MCF 10A (cell line): ENCODE results near the gene UBP1. TPM values are rescaled to one million over a fixed set of nuclear protein-coding genes. Genes with fewer than 3 reads are reported as not detected.

Source experiments
- BruUV-seq: library from RNA; stranded (reverse); fragments of 400-500 nt; replicated peaks from 2 replicates; lab custom pipeline; 2021; lab: Mats Ljungman, UMichigan
- CTCF ChIA-PET: fragments of 300-600 bp; sonication (Branson Sonifier 250); formaldehyde crosslinking; extraction: SDS; loops from one replicate; lab custom pipeline; 2021; ENCODE audit warnings: antibody characterized with exemption, inconsistent platforms; lab: Yijun Ruan, JAX
- POLR2A ChIA-PET: fragments of 300-600, 350-650 bp; sonication (Branson Sonifier 250); formaldehyde crosslinking; extraction: SDS; loops from one replicate; lab custom pipeline; 2020; ENCODE audit warnings: antibody characterized with exemption, inconsistent platforms; lab: Yijun Ruan, JAX
- DNase-seq: peaks from one replicate; pipeline ENCODE4 v3.0.0-alpha.2; 2018; ENCODE audit not compliant: unreplicated experiment
- H3K27ac Mint-ChIP-seq: one replicate; pipeline ENCODE4 v1.8.0; 2022; ENCODE audit warnings: mild to moderate bottlenecking, low read depth, mixed read lengths; ENCODE audit not compliant: unreplicated experiment
- H3K27me3 Mint-ChIP-seq: one replicate; pipeline ENCODE4 v1.8.0; 2022; ENCODE audit warnings: mixed read lengths; ENCODE audit not compliant: insufficient read depth, unreplicated experiment
- H3K36me3 Mint-ChIP-seq: one replicate; pipeline ENCODE4 v1.8.0; 2022; ENCODE audit warnings: mild to moderate bottlenecking, moderate library complexity, mixed read lengths; ENCODE audit not compliant: insufficient read depth, unreplicated experiment
- H3K4me1 Mint-ChIP-seq: one replicate; pipeline ENCODE4 v1.8.0; 2022; ENCODE audit warnings: mixed read lengths; ENCODE audit not compliant: insufficient read depth, unreplicated experiment
- H3K4me3 Mint-ChIP-seq: one replicate; pipeline ENCODE4 v1.8.0; 2022; ENCODE audit warnings: mild to moderate bottlenecking, moderate library complexity, mixed read lengths; ENCODE audit not compliant: unreplicated experiment
- H3K9me3 Mint-ChIP-seq: one replicate; pipeline ENCODE4 v1.8.0; 2022; ENCODE audit warnings: mixed read lengths; ENCODE audit not compliant: unreplicated experiment
- intact Hi-C: fragments of 100-400 bp; cut with micrococcal nuclease; formaldehyde crosslinking; loops from 2 replicates; pipeline ENCODE4 v1.14.1; 2022
- total RNA-seq: library from RNA; stranded (reverse); gene quantifications from 2 replicates; pipeline ENCODE4 v1.2.3, GENCODE V29; 2022
- TF ChIP-seq, protein P1 (sequence below): fragments of 200-600 bp; IDR thresholded peaks from one replicate; pipeline ENCODE4 v1.8.0; 2022; ENCODE audit warnings: antibody characterized with exemption, mild to moderate bottlenecking; ENCODE audit not compliant: unreplicated experiment

The UBP1 gene
- total RNA-seq, 1 experiment from 2014 or later: 72.6 TPM

DNA sequence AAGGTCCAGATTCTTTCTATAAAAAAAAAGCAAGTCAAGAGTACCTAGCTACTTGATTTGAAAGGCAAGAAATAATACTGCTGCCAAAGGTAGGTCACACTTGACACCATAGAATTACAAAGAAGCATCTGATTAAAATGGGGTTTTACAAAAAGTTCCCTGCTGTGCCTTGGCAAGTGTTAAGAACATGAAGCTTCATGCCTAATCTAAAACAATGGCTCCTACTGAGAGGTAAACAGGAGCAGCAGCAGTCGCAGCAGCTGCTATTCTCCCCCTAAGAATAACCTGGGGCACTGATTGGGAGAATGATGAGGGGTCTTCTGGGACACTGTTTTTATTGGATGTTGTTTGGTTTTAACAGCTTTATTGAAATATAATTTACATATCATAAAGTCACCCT, 14.1 kb downstream of the UBP1 start:
- DNase-seq: no peak
- Mint-ChIP-seq H3K27me3 (no peaks in the 10 kb centered on the region), H3K9me3 (no peaks in the 10 kb centered on the region), H3K4me1 (peaks cover 46% of the 10 kb centered on the region), H3K4me3 (no peak overlapping the region), H3K27ac (peak overlapping the region; percentile 62), H3K36me3 (peaks cover 21% of the 10 kb centered on the region)
- TF ChIP-seq, protein P1, sequence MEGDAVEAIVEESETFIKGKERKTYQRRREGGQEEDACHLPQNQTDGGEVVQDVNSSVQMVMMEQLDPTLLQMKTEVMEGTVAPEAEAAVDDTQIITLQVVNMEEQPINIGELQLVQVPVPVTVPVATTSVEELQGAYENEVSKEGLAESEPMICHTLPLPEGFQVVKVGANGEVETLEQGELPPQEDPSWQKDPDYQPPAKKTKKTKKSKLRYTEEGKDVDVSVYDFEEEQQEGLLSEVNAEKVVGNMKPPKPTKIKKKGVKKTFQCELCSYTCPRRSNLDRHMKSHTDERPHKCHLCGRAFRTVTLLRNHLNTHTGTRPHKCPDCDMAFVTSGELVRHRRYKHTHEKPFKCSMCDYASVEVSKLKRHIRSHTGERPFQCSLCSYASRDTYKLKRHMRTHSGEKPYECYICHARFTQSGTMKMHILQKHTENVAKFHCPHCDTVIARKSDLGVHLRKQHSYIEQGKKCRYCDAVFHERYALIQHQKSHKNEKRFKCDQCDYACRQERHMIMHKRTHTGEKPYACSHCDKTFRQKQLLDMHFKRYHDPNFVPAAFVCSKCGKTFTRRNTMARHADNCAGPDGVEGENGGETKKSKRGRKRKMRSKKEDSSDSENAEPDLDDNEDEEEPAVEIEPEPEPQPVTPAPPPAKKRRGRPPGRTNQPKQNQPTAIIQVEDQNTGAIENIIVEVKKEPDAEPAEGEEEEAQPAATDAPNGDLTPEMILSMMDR: no peak
- BruUV-seq: no TSS peak
- intact Hi-C loops: no loop called here
- CTCF ChIA-PET: no interaction called here
- POLR2A ChIA-PET: interaction anchor here (7.1 kb wide), 1 partner anchor 13 kb away, joined by 135 read pairs; the partner anchor contains the start of gene UBP1

DNA sequence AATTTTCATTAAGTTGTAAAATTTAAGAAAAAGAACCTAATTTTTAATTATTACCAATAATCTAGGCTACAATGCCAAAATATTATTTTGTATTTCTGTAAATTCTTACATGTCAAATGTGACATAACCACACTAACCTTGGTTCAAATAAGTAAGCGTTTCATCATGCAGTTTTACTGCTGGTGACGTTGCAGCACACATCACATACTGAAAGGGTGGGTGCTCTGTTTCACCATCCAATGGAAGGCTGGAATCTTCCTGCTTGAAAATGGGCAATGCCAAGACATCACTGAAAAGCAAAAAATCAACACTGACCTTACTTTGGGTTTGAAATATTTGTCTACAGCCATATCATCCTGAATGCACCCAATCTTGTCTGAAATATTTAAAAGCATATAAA, 14.8 kb downstream of the UBP1 start:
- H3K4me1 Mint-ChIP-seq: peaks cover 40% of the 10 kb centered on the region
- H3K27me3 Mint-ChIP-seq: no peaks in the 10 kb centered on the region
- no peak for DNase-seq
- no peak overlapping the region for H3K4me3 Mint-ChIP-seq
- intact Hi-C loops: no loop called here
- ChIA-PET CTCF (no interaction called here), POLR2A (interaction anchor here (7.1 kb wide), 1 partner anchor 14 kb away, joined by 135 read pairs; the partner anchor contains the start of gene UBP1)
- H3K9me3 Mint-ChIP-seq: no peaks in the 10 kb centered on the region
- TF ChIP-seq, protein P1: no peak
- no peak overlapping the region for H3K27ac Mint-ChIP-seq
- peaks cover 26% of the 10 kb centered on the region for H3K36me3 Mint-ChIP-seq
- BruUV-seq: no TSS peak

DNA sequence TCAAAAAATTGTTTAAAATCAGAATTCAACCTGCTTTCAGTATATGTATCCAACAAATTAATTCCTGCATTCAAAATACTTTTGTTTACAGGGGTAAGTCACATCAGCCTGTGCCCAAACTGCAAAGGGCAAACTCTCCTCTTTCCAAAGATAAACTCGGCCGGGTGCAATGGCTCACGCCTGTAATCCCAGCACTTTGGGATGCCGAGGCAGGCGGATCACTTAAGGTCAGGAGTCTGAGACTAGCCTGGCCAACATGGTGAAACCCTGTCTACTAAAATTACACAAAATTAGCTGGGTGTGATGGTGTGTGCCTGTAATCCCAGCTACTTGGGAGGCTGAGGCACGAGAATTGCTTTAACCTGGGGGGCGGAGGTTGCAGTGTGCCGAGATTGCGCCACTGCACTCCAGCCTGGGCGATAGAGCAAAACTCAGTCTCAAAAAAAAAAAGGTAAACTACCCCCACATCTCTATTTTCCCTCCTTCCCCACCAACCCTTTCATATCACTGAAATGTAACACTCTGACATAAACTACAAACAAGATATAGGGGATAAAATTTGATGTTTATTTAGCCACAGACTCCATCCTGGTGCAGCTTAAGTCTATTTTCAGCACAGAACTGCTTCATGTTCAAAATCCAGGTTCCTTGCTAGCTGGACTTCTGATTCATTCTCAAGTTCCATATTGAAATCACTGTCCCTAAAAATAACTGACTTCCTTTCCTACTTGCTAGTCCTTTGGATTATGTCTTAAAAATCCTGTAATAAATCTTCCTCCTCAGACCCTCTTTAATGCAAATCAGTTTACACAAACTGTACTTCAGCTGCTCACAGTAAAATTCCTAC, 15.4 kb downstream of the UBP1 start:
- ChIA-PET POLR2A (interaction anchor here (7.1 kb wide), 1 partner anchor 14 kb away, joined by 135 read pairs; the partner anchor contains the start of gene UBP1), CTCF (no interaction called here)
- H3K27ac Mint-ChIP-seq: no peak overlapping the region
- peaks cover 33% of the 10 kb centered on the region for H3K36me3 Mint-ChIP-seq
- H3K27me3 Mint-ChIP-seq: no peaks in the 10 kb centered on the region
- TF ChIP-seq, protein P1: no peak
- H3K4me1 Mint-ChIP-seq: peaks cover 34% of the 10 kb centered on the region
- no TSS peak for BruUV-seq
- no peak overlapping the region for H3K4me3 Mint-ChIP-seq
- no peaks in the 10 kb centered on the region for H3K9me3 Mint-ChIP-seq
- DNase-seq: no peak
- intact Hi-C loops: no loop called here

DNA sequence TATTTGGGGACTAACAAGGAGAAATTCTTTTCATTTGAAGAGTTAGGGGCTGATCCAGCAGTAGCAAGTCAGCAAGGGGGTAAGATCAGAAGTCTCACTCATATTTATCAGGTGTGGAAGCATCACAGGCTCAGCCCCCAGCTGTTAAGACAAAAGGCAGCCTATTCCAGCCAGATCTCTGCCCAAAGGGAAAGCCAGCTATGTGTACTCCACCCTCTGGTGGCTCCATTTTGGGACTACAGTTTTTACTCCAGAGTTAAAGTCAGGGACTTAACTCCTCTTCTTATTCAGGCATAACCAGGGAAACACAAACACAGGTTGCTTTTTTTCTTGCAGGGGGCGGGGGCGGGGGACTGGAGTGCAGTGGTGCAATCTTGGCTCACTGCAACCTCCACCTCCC, 19.2 kb downstream of the UBP1 start:
- H3K36me3 Mint-ChIP-seq: peaks cover 58% of the 10 kb centered on the region
- TF ChIP-seq, protein P1: no peak
- intact Hi-C loops: no loop called here
- H3K9me3 Mint-ChIP-seq: no peaks in the 10 kb centered on the region
- DNase-seq: no peak
- ChIA-PET CTCF (no interaction called here), POLR2A (interaction anchor here (1.3 to 1.4 kb wide), 2 partner anchors 17 to 216 kb away, joined by 4 read pairs; no protein-coding TSS in a partner anchor)
- no peak overlapping the region for H3K27ac Mint-ChIP-seq
- no peak overlapping the region for H3K4me3 Mint-ChIP-seq
- no peaks in the 10 kb centered on the region for H3K27me3 Mint-ChIP-seq
- H3K4me1 Mint-ChIP-seq: peaks cover 9% of the 10 kb centered on the region
- no TSS peak for BruUV-seq
